ENCODE measurements around the gene AUP1.
"Not testable (repeated sequence)": the region's sequence is repeated elsewhere in the genome, so short reads cannot be mapped to it uniquely, and the experiment has no call there.

Gene AUP1

DNA sequence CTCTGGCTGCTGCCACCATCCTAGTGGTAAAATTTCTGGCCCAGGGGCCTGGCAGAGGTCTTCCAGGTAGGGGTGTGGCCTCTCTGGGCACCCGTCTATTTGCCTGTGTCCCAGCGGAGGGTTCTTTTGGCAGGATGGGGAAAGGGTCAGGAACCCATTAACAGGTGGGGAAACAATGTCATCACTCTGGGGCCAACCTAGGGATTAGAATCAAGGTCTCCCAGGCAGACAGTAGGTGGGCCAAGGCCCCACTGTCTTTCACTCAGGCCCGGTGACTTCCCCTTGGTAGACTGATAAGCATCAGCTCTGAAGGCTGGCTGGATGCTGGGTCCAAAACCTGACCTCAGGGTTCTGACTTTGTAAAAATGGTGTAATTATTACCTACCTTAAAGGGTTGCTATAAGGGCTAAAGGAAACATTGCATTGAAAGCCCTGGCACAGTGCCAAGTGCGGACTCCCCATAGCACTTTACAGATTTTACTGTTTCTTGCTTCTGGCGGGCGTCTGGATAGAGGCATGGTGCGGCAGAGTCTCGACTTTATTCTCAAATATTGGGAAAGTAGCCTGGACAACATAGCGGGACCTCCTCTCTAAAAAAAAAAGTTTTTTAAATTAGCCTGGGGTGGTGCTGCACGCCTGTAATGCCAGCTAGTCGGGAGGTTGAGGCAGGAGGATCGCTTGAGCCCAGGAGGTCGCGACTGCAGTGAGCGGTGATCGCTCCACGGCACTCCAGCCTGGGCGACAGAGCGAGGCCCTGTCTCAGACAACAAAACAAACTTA lies 32.3 kb downstream of the AUP1 start:
- no peak for DNase-seq

DNA sequence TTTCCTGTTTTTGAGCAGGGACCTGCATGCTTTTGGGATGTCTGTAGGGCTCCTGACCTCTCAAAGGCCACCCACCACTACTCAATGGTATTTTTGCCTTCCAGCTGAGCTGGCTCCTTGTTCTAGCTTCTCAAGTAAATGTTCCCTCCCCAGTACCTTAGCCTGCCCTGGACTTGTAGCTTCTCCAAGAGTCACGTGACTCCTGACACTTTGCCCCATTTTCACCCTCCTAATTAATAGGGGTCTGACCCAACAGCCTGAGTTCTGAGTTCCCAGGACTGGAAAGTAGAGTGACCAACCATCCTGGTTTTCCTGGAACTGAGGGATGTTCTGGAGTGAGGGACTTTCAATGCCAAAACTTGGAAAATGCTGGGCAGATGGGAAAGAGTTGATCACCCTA lies 34.1 kb downstream of the AUP1 start:
- no peak for DNase-seq

GRCh38 chr2:74493546-74493945 lies 36.0 kb downstream of the AUP1 start:
- no peak for DNase-seq

GRCh38 chr2:74491648-74492544 lies 37.6 kb downstream of the AUP1 start:
- no peak for DNase-seq

DNA sequence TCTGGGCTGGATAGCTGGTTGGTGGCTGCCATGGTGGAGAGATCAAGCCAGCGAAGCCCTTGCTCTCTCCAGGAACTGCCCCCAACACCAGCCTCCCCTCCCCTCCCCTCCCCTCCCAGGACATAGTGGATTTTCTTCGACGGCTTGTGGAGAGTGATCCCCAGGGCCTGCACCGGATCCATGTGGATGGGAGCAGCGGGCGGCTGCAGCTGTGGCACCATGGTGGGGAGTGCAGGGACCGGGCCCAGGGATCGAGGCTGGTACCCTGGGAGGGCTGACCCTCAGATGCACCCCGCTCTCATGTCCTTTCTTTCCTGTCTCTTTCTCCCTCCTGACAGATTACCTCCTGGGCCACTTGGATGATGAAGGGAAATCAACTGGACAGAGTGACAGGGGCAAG lies 39.6 kb downstream of the AUP1 start:
- DNase-seq = no peak

- no peak for DNase-seq
These were observed 40.6 kb downstream of the AUP1 start for GRCh38 chr2:74488643-74489481.

GRCh38 chr2:74486141-74486540 lies 43.4 kb downstream of the AUP1 start:
- DNase-seq = no peak

GRCh38 chr2:74483675-74484164 lies 45.8 kb downstream of the AUP1 start:
- DNase-seq = not testable (repeated sequence)

- peak; percentile 95 to 96 for DNase-seq
These were observed 46.5 kb downstream of the AUP1 start, which contains the start of the genes CCDC142 and TTC31 for GRCh38 chr2:74482801-74483674. Gene CCDC142, minus strand, starts transcription at chr2:74482998. Its CDS starts 161 bp downstream, at chr2:74482837. Gene TTC31, plus strand, starts transcription at chr2:74483081. Its CDS starts 15 bp downstream, at chr2:74483096.

GRCh38 chr2:74481961-74482800 lies 47.3 kb downstream of the AUP1 start:
- DNase-seq = peak; percentile 59 to 63

DNA sequence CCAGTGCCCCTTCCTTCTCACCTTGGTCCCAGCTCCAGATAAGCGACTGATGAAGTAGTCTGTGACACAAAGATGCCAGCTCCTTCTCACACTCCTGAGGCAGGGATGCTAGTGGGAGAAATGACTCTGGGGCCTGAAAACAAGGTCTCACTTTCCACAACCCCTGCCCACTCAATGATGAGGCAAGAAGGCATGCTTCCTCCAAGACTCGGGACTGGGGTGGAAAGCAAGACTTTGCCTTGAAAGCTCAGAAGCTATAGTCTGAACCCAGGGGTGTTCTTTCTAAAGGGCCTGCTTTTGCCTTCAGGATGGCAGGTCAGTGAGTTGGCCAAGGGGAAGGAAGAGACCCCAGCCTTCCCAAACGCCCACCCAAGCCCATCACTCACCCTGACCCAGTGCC lies 48.1 kb downstream of the AUP1 start:
- DNase-seq = no peak
